EH (cell line): ENCODE data around the gene NFATC1.
A peak's percentile ranks its signal among the peaks of the same experiment; 100 is the strongest.

Source experiments
- DNase-seq: peaks from one replicate; pipeline ENCODE4 v3.0.0-alpha.2; 2015; ENCODE audit warnings: low read depth

Gene NFATC1

DNA sequence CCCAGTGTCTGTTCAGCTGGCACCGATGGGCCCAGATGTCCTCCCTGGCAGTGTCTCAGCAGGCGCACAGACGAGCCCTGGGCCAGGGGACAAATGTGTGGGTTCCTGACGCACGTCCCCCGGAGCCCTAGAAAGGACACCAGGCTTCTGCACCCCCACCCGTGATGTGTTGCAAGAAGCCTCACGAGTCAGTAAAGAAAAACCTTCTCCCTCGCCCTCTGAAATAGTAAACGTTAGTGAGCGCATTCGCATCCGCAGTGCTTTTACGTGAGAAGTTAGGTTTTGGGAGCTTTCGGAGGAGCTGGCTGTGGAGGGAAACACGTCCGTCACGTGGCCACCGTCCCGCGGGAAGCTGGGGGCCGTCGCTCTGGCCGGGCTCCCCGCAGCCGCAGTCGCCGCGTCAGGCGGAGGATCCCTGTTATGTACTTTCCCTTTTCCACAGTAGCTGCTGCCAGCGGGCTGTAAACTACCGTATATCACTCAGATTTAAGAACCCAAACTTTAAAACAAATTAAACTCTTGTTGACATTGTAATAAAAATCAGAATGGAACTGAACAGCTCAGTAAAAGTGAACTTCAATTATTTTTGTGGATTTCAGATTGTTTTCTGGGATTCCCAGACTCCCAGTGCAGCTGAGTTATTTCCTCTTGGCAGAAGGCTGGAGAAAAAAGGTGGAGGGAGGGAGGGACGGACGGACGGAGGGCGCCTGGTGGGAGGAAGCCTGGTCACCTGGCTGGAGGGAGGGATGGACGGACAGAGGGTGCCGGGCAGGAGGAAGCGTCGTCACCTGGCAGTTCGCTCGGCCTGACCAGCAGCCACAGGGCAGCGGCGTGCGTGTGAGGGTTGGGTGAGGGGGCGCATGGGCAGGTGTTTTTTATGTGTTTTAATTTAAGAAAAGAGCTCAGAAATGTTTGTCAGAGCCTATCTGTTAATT is 112.1 kb downstream of the NFATC1 start:
- DNase-seq = peak; percentile 51

DNA sequence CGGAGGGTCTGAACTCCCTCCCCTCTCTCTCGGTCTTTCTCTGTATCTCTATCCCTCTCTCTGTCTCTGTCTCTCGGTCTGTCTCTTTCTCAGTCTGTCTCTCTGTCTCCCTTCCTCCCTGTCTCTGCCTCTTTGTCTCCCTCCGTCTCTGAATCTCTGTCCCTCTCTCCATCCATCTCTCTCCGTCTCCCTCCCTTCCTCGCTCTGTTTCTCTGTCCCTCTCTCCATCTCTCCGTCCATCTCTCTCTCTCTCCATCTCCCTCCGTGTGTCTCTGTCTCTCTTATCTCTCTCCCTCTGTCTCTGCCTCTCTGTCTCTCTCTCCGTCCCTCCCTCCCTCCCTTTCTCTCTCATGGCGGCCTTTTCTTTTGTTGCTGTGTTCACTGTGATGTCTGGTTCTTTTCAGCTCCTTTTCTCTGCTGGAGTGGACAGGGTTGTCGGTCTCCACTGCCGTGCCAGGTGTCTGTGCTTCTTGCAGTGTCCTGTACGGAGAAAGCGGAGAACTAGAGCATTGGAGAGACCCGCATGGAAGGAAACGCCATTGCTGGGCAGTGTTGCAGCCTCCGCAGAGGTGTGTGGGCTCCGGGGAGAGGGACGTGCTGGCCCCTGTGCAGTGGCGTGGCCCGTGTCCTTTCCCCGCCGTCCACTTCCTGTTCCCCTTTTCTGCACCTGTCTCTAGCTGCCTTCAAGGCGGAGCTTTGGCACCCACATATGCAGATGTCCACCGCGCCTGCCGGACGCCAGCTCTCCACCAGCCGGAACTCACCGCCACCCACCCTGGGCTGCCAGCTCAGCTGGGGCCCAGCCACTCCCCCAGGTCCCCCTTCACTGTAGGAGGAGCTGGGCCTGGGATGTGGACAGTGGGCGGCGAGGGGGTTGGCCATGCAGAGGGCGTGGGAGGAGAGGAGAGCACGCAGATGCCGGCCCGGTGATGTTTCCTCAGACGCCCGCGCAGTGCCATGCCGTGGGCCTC is 113.1 kb downstream of the NFATC1 start:
- no peak for DNase-seq

DNA sequence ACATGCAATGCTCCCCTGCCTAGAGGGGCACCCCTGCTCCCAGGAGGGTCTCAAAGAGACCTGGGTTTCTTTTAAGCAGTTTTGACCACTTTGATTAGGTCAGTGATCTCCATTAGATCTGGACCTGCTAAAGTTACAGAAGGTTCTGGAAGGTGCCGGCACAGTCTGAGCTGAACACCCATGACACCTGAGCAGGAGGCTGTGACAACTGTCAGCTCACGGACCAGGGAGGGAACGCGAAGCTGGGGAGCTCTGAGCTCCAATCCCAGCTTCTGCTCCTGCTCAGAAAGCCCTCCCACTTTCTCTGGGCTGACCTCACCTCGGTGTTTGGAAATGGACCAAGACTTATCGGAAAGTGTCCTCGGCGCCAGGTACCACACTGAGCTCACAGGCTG is 113.8 kb downstream of the NFATC1 start:
- DNase-seq = no peak

DNA sequence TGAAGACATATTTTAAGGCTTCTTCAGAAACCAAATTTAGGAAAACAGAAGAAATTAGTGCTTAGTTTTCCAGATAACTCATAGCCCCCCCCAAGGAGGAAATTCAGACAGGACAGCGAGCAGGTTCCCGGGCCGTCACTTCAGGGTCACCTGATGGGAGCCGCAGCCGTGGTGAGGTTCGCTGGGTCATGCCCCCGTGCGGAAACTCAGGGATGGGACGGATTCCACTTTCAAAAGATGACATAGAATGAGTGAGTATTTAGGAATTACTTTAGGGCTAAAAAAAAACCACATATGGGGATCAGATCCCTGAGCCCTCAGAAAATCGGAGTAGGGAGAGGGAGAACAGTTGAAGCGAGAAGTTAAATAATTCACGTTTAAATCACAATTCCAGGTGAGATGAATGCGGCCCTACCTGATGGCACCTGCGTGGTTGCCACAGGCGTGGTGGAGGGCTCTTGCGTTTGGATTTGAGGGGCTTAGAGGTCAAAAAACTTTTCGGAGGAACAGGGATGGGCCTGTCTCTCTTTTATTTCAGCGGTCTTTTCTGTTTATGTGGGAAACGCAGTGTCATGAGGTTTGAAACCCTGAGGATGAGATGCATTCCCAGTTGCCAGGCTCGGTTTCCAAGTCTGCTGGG is 114.4 kb downstream of the NFATC1 start:
- DNase-seq = no peak

DNA sequence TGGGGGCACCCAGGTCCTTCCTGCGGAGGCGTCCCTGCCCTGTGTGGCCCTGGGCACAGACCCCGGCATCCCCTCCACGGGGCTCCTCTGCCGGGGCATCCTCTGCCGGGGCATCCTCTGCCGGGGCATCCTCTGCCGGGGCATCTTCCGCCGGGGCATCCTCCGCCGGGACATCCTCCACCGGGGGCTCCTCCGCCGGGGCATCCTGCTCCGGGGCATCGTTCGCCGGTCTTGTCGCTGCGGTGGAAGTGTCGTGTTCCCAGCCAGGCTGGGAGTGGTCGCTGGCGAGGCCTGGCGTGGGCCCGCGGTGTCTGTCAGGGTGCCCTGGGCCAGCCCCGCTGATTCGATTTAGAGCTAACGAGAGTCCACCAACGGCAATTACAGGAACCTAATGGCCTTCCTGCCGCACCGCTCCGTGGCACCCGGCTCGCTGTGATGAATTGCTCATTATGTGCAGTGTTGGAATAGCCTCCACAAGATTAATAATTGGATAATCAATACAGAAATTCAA is 115.1 kb downstream of the NFATC1 start:
- no peak for DNase-seq

DNA sequence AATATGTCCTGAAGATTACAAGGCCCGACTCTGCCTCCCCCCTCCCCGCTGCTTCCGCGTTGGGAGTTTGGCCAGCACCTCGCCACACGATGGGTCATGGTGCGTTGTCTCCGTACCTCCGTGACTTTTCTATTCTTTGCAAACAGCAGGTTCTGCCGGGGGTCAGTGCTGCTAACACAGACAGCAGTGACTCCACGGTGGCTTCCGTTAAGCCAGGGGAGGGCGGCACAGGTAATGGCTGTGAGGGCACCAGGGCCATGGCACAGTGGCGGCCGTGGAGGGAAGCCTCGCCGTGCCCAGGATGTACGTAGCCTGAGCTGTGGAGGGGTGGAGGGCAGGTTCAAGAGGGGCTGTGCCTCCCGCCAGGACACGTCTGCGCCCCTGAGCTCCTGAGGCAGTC is 115.5 kb downstream of the NFATC1 start:
- no peak for DNase-seq

DNA sequence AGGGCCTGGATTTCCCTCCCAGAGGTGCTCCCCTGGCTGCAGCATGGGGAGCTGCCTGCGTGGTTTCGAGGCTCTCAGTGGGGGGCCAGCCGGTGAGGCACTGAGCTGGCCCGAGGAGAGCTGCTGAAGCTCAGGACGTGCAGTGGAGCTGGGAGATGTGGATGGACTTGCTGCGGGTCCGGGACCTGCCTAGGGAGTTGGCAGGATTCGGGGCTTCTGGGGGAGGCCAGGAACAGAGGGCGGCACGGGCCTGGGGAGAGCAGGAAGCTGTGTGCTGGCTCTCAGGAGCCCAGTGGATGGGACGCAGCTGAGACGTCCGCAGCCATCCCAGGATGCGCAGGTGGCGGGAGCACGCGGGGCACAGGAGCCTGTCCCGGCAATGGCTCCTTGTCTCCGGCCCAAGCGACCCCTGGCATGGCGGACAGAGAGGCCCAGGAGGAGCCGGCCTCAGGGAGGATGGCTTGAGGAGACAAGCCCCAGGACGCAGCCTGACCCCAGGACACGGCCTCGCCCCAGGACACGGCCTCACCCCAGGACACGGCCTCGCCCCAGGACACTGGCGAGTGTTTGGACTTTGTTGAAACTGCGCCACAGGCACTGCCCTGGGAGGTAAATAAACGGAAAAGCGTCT is 116.1 kb downstream of the NFATC1 start:
- no peak for DNase-seq

DNA sequence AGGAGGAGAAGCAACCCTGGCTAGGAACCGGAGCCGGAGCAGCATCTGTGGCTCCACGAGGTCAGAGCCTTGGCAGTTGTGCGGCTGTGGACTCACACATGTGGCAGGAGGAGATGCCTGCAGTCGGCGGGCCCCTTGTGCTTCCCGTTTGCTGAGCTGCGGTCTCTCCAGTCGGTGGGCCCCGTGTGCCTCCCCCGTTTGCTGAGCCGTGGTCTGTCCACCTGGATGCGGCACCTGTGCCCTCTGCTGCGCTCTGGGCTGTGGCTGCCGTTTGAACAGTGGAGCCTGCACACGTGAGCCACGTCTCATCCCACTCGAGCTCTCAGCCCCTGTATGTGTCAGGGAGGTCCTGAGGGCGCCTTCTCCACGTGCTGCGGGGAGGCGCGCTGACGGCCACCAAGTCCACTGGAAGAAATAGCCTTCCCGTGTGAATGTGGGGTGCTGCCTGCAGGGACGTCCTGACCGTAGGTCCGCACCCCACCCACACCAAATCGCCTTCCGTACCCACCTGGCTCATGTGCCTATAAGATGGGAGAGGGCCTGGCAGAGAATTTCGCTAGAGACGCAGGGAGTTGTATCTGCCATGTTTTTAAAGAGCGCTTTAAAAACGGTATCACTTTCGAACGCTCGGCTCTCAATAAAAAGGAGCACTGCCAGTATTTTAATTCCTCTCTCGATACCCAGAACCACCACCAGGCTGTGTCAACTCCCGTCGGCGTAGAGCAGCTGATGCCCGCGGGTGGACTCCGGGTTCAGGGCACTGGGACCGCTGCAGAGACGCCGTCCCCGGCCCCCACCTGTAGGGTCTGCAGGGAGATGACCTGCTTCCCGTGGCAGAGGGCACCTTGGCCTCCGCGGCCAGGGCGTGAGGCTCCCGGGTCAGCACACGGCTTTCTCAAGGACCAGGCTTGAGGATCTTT is 117.0 kb downstream of the NFATC1 start:
- DNase-seq = no peak

DNA sequence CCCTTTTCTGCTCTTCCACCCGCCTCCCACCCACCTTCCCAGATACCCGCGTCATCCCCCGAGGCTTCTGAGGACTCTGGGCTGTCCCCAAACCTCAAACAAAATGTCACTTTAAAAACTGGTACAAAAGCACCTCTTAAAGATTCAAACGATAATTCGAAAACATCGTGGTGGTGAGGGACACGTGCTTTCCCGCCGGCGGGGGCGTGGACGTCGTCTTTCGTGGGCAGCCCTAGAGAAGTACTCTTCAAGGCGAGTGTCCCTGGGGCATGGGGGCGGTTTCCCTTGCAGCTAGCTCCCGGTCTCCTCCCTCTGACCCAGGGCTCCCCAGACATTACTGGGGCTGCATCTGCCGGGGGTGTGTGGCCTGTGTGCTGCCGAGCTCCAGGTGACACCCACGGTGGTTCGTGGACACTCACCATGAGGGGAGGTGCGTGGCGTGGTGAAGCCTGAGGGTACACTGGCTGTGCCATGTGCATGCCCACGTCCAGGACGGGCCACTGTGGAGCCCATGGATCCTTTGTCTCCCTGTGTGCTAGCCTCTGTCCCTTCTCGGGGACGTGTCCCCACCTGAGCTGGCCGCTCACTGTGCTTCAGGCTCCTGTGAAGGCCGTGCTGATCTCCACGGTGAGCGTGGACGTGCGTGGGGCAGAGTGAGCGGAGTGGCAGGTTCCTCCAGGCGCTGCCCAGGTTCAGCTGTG is 117.8 kb downstream of the NFATC1 start:
- no peak for DNase-seq

DNA sequence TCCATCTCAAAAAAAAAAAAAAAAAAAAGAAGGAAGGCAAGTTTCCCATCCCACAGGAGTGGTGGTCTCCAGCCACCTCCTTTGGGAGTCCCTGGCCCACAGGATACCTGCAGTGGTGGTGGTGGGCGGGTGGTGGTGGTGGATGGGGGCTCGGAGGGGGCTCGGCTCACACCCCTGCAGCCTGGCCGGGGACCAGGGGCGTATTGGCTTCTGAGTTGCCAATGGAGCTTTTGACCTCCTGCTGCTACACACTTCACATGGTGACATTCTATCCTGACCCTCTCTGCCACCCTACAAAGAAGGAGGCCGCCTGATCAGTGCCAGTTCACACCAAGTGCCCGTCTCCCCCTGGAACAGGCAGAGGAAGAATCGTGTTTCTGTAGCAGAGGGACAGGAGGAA is 119.6 kb downstream of the NFATC1 start:
- no peak for DNase-seq

DNA sequence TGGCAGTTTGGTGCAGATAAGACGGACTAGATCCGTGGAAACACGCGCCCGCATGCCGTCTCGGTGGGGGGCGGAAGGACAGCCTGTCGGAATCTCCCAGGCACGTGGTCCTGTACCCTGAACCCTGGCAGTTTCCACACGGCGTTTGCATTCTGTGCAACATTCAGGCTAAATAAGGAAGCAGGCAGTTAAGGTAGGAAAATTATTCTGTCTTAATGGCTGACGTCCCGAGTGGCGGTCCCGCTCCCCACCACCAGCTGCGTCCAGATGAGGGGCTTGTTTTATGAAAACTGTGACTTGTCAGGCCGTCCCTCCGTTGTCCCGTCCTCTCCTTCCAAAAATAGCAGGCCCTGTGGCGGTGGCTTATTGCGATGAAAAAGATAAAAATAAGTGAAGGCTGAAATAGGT is 120.2 kb downstream of the NFATC1 start:
- DNase-seq = no peak

DNA sequence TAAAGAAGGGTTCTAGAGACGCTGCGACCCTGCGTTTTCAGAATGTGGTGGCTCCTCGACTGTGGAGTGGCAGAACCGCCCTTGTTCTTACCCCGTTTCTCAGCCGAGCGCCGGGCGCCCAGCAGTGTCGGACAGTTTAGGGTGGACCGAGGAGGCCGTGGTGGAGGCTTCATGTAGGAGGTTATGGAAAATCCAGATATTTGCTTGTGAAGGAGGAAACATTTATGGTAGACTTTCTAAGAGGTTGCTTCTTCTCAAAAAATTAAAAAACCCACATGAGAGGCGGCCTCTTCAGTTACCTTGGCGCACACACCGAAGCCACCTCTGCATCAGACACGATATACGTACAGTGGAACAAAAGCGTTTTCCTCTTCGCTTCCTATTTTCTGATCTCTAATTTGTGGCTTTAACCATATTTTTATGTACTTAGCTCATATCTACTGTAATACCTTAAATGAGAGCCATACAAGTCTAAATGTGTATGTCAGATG is 120.8 kb downstream of the NFATC1 start:
- no peak for DNase-seq

DNA sequence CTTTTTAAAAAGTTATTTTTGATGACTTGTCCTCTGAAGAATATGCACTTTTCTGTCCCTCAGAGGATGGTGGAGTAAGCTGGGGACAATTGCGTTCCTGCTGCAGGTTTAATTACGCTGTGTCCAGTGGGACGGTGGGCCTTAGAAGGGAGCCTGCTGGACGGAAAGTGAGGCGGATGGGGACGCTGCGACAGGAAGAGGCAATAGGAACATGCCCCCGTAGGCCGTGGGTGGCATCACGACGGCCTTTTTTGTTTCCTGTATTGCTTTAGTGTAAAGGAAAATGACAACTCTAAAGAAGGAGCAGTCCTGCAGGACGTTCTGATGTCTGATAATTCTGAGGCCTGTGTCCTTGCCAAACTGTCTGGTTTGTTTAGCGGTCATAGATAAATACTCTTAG is 121.6 kb downstream of the NFATC1 start:
- no peak for DNase-seq

DNA sequence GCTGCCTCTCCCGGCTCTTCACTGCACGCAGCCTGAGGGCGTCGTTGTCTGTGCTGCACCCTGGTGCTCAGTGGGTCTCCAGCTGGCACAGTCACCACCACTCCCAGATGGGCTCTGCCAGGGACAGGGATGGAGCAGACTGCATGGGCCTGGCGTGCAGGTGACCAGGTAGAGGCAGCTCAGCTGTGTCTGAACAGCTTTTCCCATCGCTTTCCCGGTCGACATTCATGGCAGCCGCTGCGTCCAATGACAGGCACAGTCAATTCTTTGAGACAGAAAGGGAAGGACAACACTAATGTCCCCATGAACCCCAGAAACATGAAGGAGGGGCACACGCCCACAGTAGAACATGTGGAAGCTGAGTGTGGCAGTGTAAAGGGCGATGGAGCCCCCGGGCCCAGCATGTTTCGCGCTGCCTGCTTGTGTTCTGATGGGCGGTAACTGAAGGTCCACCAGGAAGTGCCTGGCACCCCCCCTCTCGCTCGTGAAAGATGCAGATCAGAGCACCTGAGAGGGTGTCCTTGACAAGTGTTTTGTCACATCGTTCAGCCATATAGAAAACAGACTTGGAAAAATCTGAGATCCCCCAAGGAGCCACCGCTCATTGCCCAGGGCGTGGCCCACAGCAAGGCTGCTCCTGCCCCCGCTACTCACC is 122.4 kb downstream of the NFATC1 start:
- no peak for DNase-seq

DNA sequence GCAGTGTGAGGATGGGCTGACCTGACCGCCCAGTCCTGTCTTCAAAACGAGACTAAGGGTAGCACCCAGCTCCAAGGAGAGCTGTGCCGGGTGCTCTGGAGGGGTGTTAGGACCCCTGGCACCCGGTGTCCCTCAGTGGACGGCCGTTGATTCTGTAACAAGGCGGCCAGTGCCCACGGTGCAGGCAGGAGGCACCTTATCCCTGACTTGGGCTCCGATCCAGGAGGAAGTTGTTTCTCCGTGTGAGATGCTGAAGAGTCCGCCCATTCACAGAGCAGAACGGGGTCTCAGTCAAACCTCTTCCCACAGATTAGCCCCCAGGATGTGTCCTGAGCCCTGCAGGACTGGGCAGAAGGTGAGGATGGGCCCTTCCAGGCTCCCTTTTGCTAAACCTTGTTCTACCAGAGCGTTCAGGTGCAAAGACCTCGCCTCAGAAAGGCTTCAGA is 123.0 kb downstream of the NFATC1 start:
- DNase-seq = no peak

DNA sequence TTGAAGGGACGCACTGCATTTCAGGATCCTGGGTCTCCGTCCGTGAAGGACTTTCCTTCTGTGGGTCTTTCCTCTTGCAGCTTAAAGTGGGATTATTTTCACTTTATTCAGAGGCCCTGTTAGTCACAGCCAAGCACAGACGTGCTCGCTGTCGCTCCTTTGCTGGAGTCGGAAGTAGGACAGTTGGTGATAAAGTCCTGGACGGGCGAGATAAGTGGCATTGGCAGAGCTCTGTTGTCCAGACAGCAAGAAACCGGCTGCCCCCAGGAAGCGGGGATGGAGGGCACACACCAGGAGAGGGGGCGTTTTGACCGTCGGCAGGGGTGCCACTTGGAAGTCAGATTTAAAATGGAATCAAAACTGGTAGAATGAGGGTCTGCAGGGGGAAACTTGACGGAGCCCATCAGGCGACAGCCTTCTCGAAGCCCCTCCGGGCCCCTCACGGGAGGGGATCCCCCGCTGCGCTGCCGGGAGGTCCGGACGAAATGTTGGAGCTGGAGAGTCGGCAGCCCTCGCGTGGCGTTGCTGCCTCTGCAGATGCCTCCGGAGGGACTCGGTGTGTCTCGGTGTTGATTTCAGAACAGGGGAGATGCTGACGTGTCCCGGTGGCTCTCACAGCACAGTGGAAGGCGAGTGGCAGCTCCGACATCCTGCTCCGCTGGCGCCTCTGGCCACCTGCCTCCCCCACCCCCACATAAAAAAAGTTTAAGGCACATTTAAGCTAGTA is 124.2 kb downstream of the NFATC1 start:
- DNase-seq = peak; percentile 27

DNA sequence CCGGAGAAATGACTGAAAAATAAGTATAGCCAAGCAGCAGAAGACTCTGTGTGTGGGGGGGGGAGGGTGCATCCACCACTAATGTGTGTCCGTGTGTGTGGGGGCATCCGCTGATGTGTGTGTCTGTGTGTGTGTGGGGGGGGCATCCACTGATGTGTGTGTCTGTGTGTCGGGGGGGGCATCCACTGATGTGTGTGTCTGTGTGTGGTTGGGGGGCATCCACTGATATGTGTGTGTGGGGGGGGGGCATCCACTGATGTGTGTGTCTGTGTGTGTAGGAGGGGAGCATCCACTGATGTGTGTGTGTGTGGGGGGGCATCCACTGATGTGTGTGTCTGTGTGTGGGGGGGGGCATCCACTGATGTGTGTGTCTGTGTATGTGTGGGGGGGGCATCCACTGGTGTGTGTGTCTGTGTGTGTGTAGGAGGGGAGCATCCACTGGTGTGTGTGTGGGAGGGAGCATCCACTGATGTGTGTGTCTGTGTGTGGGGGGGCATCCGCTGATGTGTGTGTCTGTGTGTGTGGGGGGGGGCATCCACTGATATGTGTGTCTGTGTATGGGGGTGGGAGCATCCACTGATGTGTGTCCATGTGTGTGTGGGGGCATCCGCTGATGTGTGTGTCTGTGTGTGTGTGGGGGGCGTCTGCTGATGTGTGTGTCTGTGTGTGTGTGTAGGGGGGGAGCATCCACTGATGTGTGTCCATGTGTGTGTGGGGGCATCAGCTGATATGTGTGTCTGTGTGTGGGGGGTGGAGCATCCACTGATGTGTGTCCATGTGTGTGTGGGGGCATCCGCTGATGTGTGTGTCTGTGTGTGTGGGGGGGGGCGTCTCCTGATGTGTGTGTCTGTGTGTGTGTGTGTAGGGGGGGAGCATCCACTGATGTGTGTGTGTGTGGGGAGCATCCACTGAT is 125.0 kb downstream of the NFATC1 start:
- DNase-seq = no peak
